ENCODE measurements around the gene GNAQ. TPM values are rescaled to one million over a fixed set of nuclear protein-coding genes. Genes with fewer than 3 reads are reported as not detected.

GNAQ gene
- total RNA-seq, 2 experiments from 2014 or later = 17.8 to 18.1 TPM

DNA sequence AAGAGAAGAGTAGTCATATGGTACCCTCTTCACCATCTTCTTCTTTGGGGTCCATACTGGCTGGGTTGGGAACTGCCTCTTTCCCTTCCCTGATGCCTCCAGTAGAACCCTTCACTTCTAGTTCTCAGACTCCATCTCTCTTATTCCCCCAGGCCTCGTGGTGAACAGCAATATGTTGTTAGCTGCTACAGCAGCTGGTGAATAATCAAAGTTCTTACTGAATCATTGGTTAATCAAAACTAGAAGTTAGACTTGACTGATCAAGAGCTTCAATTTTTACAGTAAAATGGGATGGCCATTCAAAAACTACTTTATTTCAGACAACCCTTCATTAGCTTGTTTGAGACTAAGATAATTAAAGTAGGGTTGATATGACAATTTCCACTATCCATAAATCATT, 192.6 kb downstream of the GNAQ start:
- ATAC-seq (no peak), DNase-seq (no peak)
- Mint-ChIP-seq H3K4me1 (ENCODE audit: low read depth) (peaks cover 24% of the 10 kb centered on the region), H3K4me3 (no peak overlapping the region), H3K27me3 (no peaks in the 10 kb centered on the region), H3K9me3 (no peaks in the 10 kb centered on the region), H3K27ac (no peak overlapping the region), H3K36me3 (ENCODE audit: low read depth) (no peaks in the 10 kb centered on the region)
- ChIA-PET POLR2A (no interaction called here), CTCF (interaction anchor here (1.2 kb wide), 1 partner anchor 382 kb away, joined by 4 read pairs; no protein-coding TSS in a partner anchor)
- TF ChIP-seq, protein P1, sequence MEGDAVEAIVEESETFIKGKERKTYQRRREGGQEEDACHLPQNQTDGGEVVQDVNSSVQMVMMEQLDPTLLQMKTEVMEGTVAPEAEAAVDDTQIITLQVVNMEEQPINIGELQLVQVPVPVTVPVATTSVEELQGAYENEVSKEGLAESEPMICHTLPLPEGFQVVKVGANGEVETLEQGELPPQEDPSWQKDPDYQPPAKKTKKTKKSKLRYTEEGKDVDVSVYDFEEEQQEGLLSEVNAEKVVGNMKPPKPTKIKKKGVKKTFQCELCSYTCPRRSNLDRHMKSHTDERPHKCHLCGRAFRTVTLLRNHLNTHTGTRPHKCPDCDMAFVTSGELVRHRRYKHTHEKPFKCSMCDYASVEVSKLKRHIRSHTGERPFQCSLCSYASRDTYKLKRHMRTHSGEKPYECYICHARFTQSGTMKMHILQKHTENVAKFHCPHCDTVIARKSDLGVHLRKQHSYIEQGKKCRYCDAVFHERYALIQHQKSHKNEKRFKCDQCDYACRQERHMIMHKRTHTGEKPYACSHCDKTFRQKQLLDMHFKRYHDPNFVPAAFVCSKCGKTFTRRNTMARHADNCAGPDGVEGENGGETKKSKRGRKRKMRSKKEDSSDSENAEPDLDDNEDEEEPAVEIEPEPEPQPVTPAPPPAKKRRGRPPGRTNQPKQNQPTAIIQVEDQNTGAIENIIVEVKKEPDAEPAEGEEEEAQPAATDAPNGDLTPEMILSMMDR (IDR thresholded peaks at IDR 0.05) = no peak
- intact Hi-C loops (cut with micrococcal nuclease) = no loop called here

DNA sequence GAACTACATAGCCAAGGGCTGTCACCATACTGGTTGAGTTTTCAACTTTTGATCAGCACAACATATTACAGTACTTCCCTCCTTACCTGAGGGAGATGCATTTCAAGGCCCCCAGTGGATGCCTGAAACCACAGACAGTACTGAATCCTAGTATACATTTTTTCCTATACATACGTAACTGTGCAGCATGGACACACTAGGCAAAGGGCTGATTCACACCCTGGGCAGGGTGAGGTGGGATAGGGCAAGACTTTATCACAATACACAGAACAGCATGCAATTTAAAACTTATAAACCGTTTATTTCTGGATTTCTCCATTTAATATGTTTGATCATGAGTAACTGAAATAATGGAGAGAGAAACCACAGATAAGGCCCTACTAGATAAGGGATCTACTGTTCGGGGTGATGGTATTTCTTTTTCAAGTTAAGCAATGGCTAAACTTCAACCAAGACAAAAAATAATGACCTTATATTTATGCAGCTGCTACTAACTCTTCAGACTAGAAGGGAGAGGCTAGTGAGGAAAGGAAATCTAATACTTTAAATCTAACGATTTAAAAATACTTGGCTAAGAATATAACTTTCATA, 196.6 kb downstream of the GNAQ start:
- H3K9me3 Mint-ChIP-seq = no peaks in the 10 kb centered on the region
- no peaks in the 10 kb centered on the region for H3K36me3 Mint-ChIP-seq (ENCODE audit: low read depth)
- ChIA-PET CTCF (interaction anchor here (1.2 kb wide), 1 partner anchor 16 kb away, joined by 3 read pairs; no protein-coding TSS in a partner anchor), POLR2A (interaction anchor here (0.7 kb wide), 1 partner anchor 1135 kb away, joined by 3 read pairs; no protein-coding TSS in a partner anchor)
- DNase-seq = no peak
- H3K4me3 Mint-ChIP-seq = no peak overlapping the region
- TF ChIP-seq, protein P1 (IDR thresholded peaks at IDR 0.05) = no peak
- H3K4me1 Mint-ChIP-seq (ENCODE audit: low read depth) = peaks cover 29% of the 10 kb centered on the region
- H3K27ac Mint-ChIP-seq = no peak overlapping the region
- H3K27me3 Mint-ChIP-seq = no peaks in the 10 kb centered on the region
- no peak for ATAC-seq
- intact Hi-C loops (cut with micrococcal nuclease) = no loop called here

DNA sequence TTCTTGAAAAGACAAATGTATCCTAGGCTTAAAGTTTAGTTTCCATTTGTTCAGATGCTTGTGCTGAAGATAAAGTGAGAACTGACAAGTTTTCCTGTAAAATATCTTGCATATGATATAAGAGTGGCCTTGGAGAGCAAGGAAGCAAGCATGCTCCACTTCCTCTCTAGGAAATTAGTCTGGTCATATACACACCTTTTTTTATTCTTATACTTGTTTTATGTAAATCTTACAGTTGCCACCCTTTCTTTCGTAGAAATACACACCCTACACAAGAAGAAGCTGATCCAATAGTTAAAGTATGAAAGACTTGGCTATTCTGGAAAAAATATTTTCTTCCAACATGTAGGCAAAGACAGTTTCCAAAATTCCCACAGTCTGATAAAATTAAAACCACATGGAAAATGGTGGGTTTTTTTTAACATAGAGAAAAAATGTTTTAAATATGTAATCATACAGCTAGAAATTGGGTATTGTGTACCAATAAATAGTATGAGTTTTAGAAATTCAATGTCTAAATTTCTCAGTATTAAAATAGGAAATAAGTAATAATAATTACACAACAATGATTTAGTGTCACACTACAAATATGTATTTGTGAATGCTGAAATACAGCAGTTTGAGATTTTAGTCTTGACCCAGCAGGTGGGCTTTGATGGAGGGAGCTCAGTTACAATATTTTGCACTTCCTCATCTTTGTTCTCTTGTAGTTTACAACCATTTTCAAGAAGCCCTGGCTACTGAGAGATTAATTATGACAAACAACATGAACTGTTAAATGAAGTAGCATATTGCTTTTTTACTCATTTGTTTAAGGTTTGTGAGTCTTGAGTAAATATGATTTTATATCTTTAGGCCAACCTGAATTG, 197.8 kb downstream of the GNAQ start:
- no peak overlapping the region for H3K27ac Mint-ChIP-seq
- ChIA-PET CTCF (interaction anchor here (0.8 kb wide), 1 partner anchor 18 kb away, joined by 3 read pairs; no protein-coding TSS in a partner anchor), POLR2A (no interaction called here)
- DNase-seq = no peak
- TF ChIP-seq, protein P1 (IDR thresholded peaks at IDR 0.05) = no peak
- no peaks in the 10 kb centered on the region for H3K27me3 Mint-ChIP-seq
- intact Hi-C loops (cut with micrococcal nuclease) = no loop called here
- H3K4me1 Mint-ChIP-seq (ENCODE audit: low read depth) = peaks cover 27% of the 10 kb centered on the region
- no peaks in the 10 kb centered on the region for H3K9me3 Mint-ChIP-seq
- no peak for ATAC-seq
- H3K36me3 Mint-ChIP-seq (ENCODE audit: low read depth) = no peaks in the 10 kb centered on the region
- H3K4me3 Mint-ChIP-seq = no peak overlapping the region

DNA sequence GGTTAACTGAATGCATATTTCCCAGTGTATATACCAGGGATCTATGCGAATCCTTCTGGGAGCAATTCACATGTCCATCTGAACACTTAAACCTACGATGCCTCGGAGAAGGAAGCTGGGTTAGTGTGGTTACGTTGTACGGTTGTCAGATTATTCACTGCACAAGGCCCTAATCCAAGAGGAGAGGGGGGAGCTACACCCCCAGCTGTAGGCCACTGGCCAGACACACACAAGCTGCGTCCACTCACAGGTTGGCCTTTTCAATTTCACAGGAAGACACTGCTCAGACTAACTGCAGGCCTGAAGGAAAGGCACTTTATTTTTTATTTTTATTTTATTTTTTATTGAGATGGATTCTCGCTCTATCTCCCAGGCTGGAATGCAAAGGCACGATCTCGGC, 199.0 kb downstream of the GNAQ start:
- ChIA-PET CTCF (interaction anchor here (1.8 kb wide), 1 partner anchor 10 kb away, joined by 7 read pairs; no protein-coding TSS in a partner anchor), POLR2A (no interaction called here)
- Mint-ChIP-seq H3K27me3 (no peaks in the 10 kb centered on the region), H3K4me1 (ENCODE audit: low read depth) (peaks cover 33% of the 10 kb centered on the region), H3K9me3 (no peaks in the 10 kb centered on the region), H3K27ac (no peak overlapping the region), H3K36me3 (ENCODE audit: low read depth) (no peaks in the 10 kb centered on the region), H3K4me3 (no peak overlapping the region)
- TF ChIP-seq, protein P1 (IDR thresholded peaks at IDR 0.05) = no peak
- DNase-seq = no peak
- ATAC-seq = no peak
- intact Hi-C loops (cut with micrococcal nuclease) = no loop called here

DNA sequence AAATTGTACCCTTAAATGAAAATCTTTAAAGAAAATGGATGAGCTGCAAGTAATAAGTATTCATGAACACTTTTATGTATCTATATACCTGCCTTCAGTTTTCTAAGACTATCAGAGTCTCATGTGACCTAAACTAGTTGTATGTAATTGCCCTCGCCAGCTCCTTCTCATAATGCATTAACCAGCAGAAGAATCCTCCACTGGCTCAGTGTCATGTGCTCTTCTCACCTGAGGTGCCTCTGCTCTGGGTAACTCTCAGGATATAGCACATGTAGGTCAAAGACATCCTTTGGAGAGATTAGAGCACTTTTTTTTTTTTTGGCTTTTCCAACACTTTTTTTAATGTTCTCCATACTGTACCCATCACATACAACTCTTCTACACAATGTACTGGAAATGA, 199.8 kb downstream of the GNAQ start:
- H3K27ac Mint-ChIP-seq = no peak overlapping the region
- H3K9me3 Mint-ChIP-seq = no peaks in the 10 kb centered on the region
- intact Hi-C loops (cut with micrococcal nuclease) = no loop called here
- TF ChIP-seq, protein P1 (IDR thresholded peaks at IDR 0.05) = no peak
- ChIA-PET CTCF (interaction anchor here (1.8 kb wide), 1 partner anchor 10 kb away, joined by 7 read pairs; no protein-coding TSS in a partner anchor), POLR2A (no interaction called here)
- no peaks in the 10 kb centered on the region for H3K27me3 Mint-ChIP-seq
- ATAC-seq (no peak), DNase-seq (no peak)
- H3K4me1 Mint-ChIP-seq (ENCODE audit: low read depth) = peaks cover 41% of the 10 kb centered on the region
- H3K36me3 Mint-ChIP-seq (ENCODE audit: low read depth) = no peaks in the 10 kb centered on the region
- no peak overlapping the region for H3K4me3 Mint-ChIP-seq

All from activated CD8-positive, alpha-beta T cell treated with anti-CD3 and anti-CD28 coated beads for 36 hours (primary cell).